ENCODE data around the gene VPS35L.
"Not testable (repeated sequence)": the region's sequence is repeated elsewhere in the genome, so short reads cannot be mapped to it uniquely, and the experiment has no call there.

The VPS35L gene

DNA sequence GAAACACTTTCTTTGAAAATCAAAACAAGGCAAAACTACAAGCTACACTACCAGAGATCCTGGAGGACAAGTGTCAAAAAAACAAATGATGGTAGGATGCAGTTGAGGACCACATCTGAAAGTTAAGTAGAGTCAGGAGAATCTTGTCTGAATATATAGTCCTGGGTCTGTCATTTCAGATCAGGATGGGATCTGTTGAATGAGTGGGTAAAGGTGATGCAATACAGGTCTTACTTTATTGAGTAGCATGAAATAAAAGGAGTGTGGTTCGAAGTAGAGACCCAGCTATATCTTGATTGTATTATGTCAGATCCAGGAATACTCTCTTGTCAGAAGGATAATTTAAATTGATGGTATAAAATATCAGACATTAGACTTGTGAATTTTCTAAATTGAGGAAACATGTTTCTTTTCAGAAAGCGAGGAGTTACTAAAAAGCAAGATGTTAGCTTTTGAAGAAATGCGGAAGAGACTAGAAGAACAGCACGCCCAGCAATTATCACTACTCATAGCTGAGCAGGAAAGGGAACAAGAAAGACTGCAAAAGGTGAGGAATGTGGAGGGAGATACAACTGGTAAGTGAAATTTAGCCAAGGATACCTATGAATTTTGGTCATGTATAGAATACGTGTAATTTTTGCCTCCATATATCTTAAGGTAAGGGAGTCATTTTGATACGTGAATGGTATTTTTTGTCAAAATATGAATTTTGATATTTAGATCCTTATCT, 15.1 kb upstream of the VPS35L start:
- DNase-seq (ENCODE audit: low read depth): no peak

DNA sequence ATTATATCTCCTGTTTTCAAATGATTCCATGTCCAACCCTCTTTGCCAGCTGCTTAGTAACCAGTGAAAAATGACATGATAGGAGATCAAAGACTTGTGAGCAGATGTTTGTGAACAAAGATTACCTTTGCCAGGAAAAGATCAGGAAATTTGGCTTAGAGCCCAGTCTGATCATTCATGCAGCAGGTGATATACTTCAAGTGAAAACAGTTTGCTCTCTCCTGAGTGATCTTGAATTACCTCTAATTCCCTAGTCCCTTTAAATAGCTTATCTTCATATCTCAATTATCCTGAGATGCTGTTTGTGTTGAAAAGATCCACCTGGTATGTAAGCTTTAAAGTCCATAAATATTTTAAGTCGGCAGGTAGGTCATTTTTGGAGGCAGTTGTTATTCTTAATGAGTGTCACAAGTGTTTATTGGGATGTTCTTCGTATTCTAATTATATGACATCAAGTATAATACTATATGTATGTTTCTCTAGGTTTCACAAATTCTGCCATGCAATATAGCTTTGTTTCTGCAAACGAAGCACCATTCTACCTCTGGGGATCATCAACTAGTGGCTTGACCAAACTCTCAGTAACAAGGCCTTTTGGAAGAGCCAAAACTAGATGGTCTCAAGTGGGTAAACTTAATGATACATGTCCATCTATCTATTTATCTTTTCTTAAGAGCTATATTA, 13.2 kb upstream of the VPS35L start:
- DNase-seq (ENCODE audit: low read depth): no peak

DNA sequence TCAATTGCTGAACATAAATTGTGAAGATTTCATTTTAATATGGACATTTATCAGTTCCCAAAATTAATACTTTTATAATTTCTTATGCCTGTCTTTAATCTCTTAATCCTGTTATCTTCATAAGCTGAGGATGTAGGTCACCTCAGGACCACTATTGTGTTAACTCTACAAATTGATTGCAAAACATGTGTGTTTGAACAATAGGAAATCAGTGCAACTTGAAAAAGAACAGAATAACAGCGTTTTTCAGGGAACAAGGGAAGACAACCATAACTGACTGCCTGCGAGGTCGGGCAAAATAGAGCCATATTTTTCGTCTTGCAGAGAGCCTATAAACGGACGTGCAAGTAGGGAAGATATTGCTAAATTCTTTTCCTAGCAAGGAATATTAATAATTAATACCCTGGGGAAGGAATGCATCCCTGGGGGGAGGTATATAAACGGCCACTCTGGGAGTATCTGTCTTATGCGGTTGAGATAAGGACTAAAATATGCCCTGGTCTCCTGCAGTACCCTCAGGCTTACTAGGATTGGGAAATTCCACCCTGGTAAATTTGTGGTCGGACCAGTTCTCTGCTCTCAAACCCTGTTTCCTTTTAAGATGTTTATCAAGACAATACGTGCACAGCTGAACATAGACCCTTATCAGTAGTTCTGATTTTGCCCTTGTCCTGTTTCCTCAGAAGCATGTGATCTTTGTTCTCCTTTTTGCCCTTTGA, 12.1 kb upstream of the VPS35L start:
- DNase-seq (ENCODE audit: low read depth): not testable (repeated sequence)

DNA sequence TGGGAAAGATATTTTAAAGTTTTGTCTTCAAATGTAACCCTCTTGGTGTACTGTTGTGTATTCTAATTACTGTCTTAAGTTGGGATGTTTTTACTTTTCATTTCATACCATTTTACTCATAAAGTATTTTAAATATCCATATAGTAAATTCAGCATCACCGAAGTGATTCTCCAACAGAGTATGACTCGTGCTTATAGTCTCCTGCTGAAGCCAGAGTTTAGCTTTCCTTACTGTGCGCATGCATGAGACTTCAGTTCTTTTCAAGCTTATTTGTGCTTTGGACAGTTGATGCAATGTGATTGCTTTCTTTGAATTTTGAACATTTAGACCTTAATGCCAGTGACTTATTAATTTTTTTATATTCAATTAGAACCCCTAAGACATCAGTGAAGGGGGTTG, 7.4 kb upstream of the VPS35L start:
- DNase-seq (ENCODE audit: low read depth): no peak

DNA sequence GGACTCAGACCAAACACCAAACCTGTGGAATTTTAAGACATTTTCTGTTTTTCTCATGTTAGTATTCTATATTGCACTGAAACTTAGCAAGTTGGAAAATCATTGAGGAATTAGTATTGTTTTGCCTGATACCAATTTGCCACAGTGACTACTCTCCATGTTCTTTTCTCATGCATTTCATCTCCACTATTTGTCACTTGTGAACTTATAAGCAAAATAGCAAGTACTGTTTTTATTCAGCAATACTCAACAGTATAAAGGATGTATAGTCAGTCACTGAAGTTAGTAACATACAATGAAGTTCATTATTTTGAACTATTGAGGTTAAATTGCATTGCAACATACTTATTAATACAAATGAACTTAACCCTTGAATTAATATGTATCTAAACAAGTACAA, 5.8 kb upstream of the VPS35L start:
- no peak for DNase-seq (ENCODE audit: low read depth)

DNA sequence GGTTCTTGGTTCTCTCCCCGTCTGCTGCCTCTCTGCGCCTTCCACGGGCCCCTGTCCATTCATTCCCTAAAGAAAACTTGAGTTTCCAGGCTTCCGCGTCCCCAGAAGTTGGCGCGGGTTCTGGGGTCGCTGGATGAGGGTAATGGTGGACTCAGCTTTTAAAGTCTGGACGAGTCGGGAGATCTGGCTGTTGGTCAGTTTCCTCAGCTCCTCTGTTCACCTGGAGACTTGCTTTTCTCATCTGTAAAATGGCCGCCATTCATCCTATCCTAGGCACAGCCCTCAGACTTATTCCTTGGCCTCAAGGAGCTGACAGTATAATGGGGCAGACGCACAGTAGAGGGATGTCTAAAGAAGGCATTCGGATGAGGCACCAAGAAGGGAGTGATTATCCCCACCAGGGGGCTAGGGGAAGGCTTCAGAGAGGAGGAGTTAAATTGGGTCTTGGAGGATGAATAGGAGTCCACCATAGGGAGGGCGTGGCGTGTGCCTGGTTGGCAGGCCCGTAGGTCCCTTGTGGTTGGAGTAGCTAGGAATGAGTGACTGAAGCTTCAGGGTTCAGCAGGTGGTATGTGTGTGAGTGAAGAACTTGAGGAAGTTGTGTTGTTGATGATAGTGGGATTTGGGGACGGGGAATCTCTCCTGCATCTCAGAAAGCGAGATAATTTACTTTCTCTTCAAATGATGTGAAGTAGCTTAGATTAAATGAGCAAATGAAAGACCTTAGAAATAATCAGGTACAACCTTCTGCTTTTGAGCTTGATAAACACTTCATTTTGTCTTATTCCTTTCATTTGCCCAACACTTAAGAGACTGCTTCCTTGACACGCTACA, 652 bp downstream of the VPS35L start:
- DNase-seq (ENCODE audit: low read depth): peak; percentile 25

DNA sequence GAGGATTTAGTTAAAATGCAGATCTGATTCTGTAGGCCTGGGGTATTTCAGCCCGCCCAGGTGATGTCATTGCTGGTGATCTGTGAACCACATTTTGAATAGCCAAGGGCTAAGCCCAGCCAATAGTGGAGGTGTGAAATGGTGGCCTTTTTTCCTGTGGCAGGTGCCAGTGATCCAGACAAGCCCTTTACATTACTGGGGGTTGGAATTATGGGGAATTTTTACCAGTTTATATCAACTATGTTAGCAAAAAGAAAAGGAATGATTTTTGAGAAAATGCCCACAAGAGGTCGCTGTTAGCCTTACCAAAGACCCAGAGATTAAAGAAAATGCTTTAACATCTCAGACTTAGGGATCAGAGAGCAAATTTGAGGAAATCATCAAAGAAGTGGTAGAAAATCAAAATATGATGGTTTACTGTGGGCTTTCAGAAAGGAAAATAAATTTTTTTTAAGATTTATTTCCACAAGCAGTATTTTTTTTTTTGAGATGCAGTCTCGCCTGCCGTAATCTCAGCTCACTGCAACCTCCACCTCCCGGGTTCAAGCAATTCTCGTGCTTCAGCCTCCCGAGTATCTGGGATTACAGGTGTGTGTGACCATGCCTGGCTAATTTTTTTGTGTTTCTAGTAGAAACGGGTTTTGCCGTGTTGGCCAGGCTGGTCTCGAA, 3.9 kb downstream of the VPS35L start:
- DNase-seq (ENCODE audit: low read depth): no peak

DNA sequence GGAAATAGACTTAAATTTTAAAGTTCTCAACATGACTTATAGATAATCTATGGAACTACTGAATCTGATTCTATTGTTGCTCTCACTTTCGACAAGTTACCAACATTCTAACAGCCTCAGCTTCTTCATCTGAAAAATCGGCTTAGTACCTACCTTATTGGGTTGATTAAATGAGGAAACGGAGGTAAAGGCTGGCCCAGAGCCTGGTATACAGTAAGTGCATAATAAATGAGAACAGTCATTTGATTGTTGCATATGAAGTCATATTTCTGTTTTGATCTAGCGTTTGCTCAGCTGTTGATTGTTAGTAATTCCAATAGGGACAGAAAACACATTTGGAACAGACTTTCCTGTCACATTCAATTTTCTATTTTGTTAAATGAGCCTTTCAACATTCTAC, 4.6 kb downstream of the VPS35L start:
- no peak for DNase-seq (ENCODE audit: low read depth)

DNA sequence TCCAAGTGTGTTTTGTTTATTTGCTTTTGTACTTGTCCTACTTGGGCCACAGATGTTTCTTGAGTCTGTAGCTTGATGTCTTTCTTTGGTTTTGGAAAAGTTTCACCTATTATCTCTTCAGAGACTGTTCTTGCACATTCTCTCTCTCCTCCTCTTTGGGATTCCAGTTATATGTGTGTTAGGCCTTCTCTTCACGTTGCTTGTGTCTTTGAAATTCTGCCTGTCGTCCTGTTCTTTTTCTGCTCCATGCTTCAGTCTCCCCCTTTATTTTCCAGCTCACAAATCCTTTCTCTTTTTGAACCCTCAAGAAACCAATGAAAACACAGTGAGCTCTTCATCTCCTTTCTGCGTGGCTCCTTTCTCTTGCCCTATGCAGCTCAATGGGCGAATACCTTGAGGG, 7.9 kb downstream of the VPS35L start:
- no peak for DNase-seq (ENCODE audit: low read depth)

DNA sequence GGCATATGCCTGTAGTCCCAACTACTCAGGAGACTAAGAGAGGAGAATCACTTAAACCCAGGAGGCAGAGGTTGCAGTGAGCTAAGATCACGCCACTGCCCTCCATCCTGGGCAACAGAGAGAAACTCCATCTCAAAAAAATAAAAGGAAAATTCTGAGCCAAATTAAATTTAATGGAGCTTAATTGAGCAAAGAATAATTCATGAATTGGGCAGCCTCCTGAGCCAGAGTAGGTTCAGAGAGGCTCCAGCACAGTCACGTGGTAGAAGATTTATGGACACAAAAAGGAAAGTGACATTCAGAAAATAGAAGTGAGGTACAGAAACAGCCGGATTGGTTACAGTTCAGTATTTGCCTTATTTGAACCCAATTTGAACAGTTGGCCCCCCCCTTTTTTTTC, 10.9 kb downstream of the VPS35L start:
- no peak for DNase-seq (ENCODE audit: low read depth)

DNA sequence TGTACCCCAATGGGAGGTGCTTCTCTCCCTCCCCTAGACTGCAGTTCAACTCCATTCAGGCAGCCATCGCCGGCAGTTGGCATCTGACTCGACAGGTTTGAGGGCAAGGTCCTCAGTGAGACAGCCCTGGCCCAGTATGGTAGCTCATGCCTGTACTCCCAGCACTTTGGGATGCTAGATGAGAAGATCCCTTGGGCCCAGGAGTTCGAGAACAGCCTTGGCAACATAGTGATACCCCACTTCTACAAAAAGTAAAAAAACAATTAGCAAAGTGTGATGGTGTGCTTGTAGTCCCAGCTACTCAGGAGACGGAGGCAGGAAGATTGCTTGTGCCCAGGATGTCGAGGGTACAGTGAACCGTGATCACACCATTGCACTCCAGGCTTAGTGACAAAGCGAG, 12.1 kb downstream of the VPS35L start:
- no peak for DNase-seq (ENCODE audit: low read depth)

DNA sequence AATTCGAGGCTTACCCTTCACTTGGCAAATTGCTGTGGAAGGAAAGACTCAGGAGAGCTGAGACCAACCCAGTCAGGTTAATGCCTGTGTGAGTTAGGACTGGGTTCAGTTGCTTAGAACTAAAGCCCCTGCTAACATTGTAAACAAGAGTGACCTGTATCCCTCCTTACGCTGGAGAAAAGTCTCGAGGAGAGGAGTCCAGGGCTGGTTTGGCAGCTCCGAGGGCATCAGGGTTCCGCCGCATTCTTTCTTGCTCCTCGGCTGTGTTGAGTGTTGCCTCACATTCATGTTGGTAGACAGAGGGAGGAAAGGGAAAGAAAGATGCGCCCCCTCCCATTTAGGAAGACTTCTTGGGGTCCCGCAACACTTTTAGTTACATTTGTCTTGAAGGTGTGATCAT, 18.5 kb downstream of the VPS35L start:
- DNase-seq (ENCODE audit: low read depth): no peak

DNA sequence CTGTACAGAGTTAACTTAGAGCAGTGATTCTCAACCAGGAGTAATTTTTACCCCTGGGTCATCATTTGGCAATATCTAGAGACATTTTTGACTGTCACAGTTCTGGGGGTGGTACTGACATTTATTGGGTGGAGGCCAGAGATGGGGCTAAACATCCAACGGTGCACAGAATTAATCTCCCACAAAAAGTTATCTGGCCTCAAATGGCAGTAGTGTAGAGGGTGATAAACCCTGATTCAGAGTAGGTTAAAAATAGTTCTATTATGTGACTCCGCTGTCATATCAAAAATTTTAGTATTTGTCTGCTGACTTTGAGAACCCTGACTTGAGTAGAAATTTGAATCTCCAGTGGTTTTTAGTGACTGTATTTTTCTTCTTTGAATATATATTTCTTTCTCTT, 19.1 kb downstream of the VPS35L start:
- no peak for DNase-seq (ENCODE audit: low read depth)

DNA sequence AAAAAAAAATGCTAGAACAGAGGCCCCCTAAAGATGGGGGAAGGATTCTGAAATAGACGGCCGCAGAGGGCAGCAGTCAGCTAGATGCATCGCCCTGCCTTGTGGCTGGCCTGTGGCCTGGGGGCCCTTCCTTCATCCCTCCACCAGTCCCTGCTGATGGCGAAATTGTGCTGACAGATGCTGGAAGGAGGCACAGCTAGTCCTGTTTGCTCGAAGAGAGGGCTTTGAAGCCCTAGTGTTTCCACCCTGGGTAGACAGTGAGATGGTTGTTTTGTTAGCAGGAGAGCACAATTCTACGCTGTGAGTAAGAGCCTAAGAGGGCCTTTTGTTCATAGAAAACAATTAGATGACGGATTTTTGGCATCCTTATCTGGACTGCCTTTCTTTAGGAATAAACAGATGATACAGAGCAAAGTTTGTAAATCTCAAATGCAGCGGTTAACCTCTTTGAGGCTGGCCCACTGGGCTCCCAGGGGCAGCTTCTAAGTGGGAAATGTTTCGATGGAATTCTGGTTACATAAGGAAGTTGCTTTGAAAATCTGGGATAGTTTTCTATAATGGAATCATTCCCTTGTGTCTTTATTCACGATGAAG, 23.0 kb downstream of the VPS35L start:
- DNase-seq (ENCODE audit: low read depth): no peak

DNA sequence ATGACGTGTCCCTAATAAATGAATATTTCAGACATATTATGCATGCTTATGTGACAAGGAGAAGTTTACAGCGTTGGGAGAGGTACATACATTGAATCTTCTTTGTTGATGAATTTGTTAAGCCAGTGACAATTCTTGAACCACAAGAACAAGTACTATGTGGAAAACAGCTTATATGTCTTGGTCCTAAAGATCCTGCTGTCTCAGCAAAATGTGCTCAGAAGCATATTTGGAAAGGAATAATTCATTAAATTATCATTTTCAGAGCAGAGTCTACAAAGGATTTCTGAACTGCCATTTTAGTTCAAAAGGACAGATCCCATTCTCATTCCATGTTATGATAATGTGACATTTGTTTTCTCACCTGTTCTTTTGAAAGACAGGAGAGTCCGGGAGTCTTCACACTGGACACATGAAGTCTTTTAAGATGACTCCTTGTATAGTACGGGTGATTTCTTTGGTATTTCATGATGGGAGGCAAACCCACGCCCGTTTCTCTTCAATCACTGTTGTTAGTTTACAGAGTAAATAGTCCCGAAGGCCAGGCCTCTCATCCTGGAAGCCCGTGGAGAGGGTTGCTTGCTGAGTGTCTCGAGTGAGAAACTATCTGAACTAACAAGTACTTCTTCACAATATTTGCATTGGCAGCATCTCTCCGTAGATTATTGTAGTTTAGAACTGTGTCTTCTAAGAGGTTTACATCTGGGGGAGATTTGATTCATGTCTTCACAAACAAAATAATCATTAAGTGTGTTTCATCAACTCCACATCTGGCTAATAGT, 26.7 kb downstream of the VPS35L start:
- no peak for DNase-seq (ENCODE audit: low read depth)

DNA sequence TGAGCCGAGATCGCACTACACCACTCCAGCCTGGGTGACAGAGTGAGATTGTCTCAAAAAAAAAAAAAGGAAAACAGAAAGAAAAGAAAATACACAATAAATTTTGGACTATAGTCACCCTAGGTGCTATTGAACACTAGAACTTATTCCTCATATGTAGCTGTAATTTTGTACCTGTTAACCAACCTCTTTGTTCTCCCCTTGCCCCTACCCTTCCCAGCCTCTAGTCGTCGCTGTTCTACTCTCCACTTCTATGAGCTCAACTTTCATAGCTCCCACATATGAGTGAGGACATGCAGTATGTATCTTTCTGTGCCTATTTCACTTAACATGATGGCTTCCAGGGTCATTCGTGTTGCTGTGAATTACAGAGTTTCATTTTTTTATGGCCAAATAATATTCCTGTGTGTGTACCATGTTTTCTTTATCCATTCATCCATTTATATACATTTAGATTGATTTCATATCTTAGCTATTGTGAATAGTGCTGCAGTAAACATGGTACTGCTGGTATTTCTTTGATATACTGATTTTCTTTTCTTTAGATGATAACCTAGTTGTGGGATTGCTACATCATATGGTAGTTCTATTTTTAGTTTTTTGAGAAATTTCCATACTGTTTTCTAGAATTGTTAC, 28.3 kb downstream of the VPS35L start:
- no peak for DNase-seq (ENCODE audit: low read depth)

DNA sequence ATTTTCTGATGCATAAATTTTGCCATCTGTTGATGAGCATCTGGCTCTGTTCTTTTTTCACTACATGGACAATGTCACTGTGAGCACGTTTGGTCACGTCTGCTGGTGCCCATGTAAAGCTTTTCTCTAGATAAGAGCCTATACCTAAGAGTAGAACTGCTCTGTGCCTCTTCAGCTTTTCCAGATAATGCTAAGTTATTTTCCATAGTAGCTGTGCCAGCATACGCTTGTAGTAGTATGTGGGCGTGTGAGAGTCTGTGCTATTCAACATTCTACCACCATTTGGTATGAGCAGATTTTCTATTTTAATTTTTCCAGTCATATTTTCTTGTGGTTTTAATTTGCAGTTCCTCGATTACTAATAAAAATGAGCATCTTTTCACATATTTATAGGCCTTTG, 33.2 kb downstream of the VPS35L start:
- DNase-seq (ENCODE audit: low read depth): no peak

DNA sequence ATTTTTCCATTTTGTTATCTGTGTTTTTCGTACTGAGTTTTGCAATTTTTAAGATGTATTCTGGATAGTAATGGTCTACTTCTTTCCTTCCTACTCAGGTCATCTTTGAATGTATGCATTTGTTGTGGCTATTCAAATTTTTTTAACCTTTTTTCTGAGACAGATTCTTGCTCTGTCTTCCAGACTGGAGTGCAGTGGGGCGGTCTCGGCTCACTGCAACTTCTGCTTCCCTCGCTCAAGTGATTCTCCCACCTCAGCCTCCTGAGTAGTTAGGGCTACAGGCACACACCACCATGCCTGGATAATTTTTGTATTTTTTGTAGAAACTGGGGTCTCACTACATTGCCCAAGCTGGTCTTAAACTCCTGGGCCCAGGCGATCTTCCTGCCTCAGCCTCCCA, 33.6 kb downstream of the VPS35L start:
- DNase-seq (ENCODE audit: low read depth): no peak

DNA sequence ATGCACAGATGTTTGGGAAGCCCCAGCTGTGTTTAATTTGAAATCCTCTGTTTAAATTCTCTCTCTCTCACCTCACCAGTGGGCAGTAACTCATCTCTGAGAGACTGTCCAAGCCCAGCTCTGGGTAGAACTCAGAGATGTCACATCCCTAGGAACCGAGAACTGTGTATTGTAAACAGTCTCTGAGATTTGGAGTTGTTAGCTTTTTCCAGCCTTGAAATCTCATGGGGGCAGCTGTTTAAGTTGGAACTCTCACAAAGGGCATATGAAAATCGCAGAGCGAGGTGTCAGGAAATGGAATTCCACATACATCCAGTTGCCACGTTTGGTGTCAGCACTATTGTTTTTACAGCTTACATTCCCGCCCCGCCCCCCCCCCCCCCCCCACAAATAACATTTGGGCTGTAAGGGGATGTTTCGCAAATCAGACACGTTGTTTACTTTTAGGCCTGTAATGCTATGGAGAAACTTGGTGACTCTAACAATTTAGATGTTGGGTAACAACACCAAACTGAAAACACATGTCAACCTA, 34.3 kb downstream of the VPS35L start:
- DNase-seq (ENCODE audit: low read depth): no peak

All from activated T-cell treated with anti-CD3 and anti-CD28 coated beads for 48 hours (primary cell).